ENCODE results near the gene CGNL1.

Gene CGNL1

GRCh38 chr15:57439128-57440027, 63.1 kb downstream of the CGNL1 start:
- no peak overlapping the region for H3K4me3 ChIP-seq (ENCODE audit: low read depth, low read length, poor library complexity, severe bottlenecking)
- 0 out of 2 replicates have a peak, but pooled peaks cover 7% of the 10 kb centered on the region for H3K27me3 ChIP-seq (ENCODE audit: insufficient read depth, low read length)
- no peak overlapping the region for H3K27ac ChIP-seq (ENCODE audit: low read depth, low read length, poor library complexity, severe bottlenecking)
- H3F3A ChIP-seq (ENCODE audit: insufficient read depth, low read length) = no peaks in the 10 kb centered on the region
- no peaks in the 10 kb centered on the region for H3K36me3 ChIP-seq (ENCODE audit: insufficient read depth, low read length)
- no peak for TF ChIP-seq EZH2 (IDR thresholded peaks at IDR 0.05; ENCODE audit: borderline replicate concordance, low read length)
- TF ChIP-seq CTCF (IDR thresholded peaks at IDR 0.05; ENCODE audit: low read length) = no peak
- no peak overlapping the region for H2AFZ ChIP-seq (ENCODE audit: low read length)
- H4K20me1 ChIP-seq (ENCODE audit: insufficient read depth, low read length) = no peaks in the 10 kb centered on the region
- no peaks in the 10 kb centered on the region for H3K79me2 ChIP-seq (ENCODE audit: insufficient read depth, low read length)
- H3K4me2 ChIP-seq (ENCODE audit: low read length) = no peak overlapping the region
- H3K9me3 ChIP-seq (ENCODE audit: low read length) = no peaks in the 10 kb centered on the region
- no peaks in the 10 kb centered on the region for H3K9me2 ChIP-seq (ENCODE audit: low read depth, low read length)
- no peaks in the 10 kb centered on the region for H3K4me1 ChIP-seq (ENCODE audit: insufficient read depth, low read length, severe bottlenecking)
- H3K9ac ChIP-seq (ENCODE audit: low read length) = no peak overlapping the region

GRCh38 chr15:57440167-57440566, 63.9 kb downstream of the CGNL1 start:
- no peaks in the 10 kb centered on the region for H3K4me1 ChIP-seq (ENCODE audit: insufficient read depth, low read length, severe bottlenecking)
- no peak overlapping the region for H3K4me3 ChIP-seq (ENCODE audit: low read depth, low read length, poor library complexity, severe bottlenecking)
- H3K9me2 ChIP-seq (ENCODE audit: low read depth, low read length) = no peaks in the 10 kb centered on the region
- no peaks in the 10 kb centered on the region for H3K79me2 ChIP-seq (ENCODE audit: insufficient read depth, low read length)
- no peak overlapping the region for H3K9ac ChIP-seq (ENCODE audit: low read length)
- no peaks in the 10 kb centered on the region for H3K36me3 ChIP-seq (ENCODE audit: insufficient read depth, low read length)
- no peaks in the 10 kb centered on the region for H4K20me1 ChIP-seq (ENCODE audit: insufficient read depth, low read length)
- 0 out of 2 replicates have a peak, but pooled peaks cover 7% of the 10 kb centered on the region for H3K27me3 ChIP-seq (ENCODE audit: insufficient read depth, low read length)
- H3F3A ChIP-seq (ENCODE audit: insufficient read depth, low read length) = no peaks in the 10 kb centered on the region
- H2AFZ ChIP-seq (ENCODE audit: low read length) = no peak overlapping the region
- H3K27ac ChIP-seq (ENCODE audit: low read depth, low read length, poor library complexity, severe bottlenecking) = no peak overlapping the region
- no peaks in the 10 kb centered on the region for H3K9me3 ChIP-seq (ENCODE audit: low read length)
- no peak for TF ChIP-seq EZH2 (IDR thresholded peaks at IDR 0.05; ENCODE audit: borderline replicate concordance, low read length)
- no peak for TF ChIP-seq CTCF (IDR thresholded peaks at IDR 0.05; ENCODE audit: low read length)
- H3K4me2 ChIP-seq (ENCODE audit: low read length) = no peak overlapping the region

- H2AFZ ChIP-seq (ENCODE audit: low read length) = no peak overlapping the region
- no peak for TF ChIP-seq CTCF (IDR thresholded peaks at IDR 0.05; ENCODE audit: low read length)
- TF ChIP-seq EZH2 (IDR thresholded peaks at IDR 0.05; ENCODE audit: borderline replicate concordance, low read length) = no peak
- H3K36me3 ChIP-seq (ENCODE audit: insufficient read depth, low read length) = no peaks in the 10 kb centered on the region
- H4K20me1 ChIP-seq (ENCODE audit: insufficient read depth, low read length) = no peaks in the 10 kb centered on the region
- no peak overlapping the region for H3K4me2 ChIP-seq (ENCODE audit: low read length)
- no peaks in the 10 kb centered on the region for H3K4me1 ChIP-seq (ENCODE audit: insufficient read depth, low read length, severe bottlenecking)
- H3K79me2 ChIP-seq (ENCODE audit: insufficient read depth, low read length) = no peaks in the 10 kb centered on the region
- no peak overlapping the region for H3K27ac ChIP-seq (ENCODE audit: low read depth, low read length, poor library complexity, severe bottlenecking)
- 0 out of 2 replicates have a peak, but pooled peaks cover 7% of the 10 kb centered on the region for H3K27me3 ChIP-seq (ENCODE audit: insufficient read depth, low read length)
- H3K9me3 ChIP-seq (ENCODE audit: low read length) = no peaks in the 10 kb centered on the region
- H3K9ac ChIP-seq (ENCODE audit: low read length) = no peak overlapping the region
- H3K4me3 ChIP-seq (ENCODE audit: low read depth, low read length, poor library complexity, severe bottlenecking) = no peak overlapping the region
- H3F3A ChIP-seq (ENCODE audit: insufficient read depth, low read length) = no peaks in the 10 kb centered on the region
- H3K9me2 ChIP-seq (ENCODE audit: low read depth, low read length) = no peaks in the 10 kb centered on the region
Observed at GRCh38 chr15:57440799-57441198, 64.5 kb downstream of the CGNL1 start.
